ENCODE measurements around the gene TMEM171.

DNA sequence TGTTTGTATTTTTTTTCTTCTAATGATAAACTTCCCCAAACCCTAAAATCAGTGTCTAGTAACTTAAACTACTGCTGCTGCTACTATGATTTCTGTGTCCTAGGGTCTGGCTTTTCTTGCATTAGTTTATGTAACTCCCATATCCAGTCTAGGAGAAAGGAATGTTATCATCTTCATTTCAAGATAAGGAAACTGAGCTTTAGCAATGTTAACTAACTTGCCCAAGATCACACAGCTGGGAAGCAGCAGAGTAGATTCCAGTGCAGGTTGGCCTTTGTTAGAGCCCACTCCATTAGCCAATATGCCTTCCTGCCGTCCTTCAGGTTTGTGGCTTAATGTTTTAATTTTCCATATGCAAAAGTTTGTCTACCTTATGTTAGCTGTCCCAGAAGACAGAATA is 10.4 kb downstream of the TMEM171 start:
- TF ChIP-seq, protein P1, sequence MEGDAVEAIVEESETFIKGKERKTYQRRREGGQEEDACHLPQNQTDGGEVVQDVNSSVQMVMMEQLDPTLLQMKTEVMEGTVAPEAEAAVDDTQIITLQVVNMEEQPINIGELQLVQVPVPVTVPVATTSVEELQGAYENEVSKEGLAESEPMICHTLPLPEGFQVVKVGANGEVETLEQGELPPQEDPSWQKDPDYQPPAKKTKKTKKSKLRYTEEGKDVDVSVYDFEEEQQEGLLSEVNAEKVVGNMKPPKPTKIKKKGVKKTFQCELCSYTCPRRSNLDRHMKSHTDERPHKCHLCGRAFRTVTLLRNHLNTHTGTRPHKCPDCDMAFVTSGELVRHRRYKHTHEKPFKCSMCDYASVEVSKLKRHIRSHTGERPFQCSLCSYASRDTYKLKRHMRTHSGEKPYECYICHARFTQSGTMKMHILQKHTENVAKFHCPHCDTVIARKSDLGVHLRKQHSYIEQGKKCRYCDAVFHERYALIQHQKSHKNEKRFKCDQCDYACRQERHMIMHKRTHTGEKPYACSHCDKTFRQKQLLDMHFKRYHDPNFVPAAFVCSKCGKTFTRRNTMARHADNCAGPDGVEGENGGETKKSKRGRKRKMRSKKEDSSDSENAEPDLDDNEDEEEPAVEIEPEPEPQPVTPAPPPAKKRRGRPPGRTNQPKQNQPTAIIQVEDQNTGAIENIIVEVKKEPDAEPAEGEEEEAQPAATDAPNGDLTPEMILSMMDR (conservative IDR thresholded peaks at IDR 0.05): no peak
- no peak for TF ChIP-seq ZFX (IDR thresholded peaks at IDR 0.05)
